GM21390 (cell line): ENCODE results near the gene ACSM5.

Experiments used
- ATAC-seq: cut with Tn5 transposase; IDR thresholded peaks from one replicate; pipeline ENCODE4 v1.9.1; 2021; ENCODE audit not compliant: unreplicated experiment

The ACSM5 gene

GRCh38 chr16:20409398-20410120 is at the start of gene ACSM5:
Gene ACSM5, plus strand, starts transcription at chr16:20409534. Its CDS starts 1,951 bp downstream, at chr16:20411485.
- peak; percentile 44 for ATAC-seq

DNA sequence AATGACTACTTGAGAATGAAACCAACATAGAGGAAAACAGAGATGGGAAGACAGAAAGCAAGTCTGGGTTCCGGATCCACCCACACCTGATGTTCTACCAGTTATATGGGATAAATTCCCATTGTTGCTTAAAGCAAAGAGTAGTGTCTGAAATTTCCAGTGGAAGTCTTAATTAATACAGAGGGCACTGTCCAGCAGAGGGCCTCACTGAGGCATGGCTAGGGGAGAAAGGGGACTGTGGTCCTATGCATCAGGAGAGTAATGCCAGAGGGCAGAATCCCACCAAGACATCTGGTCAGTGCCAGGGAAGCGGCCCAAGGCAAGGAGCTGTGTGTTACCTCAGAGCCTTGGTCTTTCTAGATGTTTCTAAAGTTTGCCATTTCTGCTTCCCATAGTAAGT is 49.3 kb upstream of the ACSM5 start:
- no peak for ATAC-seq

- ATAC-seq: no peak
Observed at GRCh38 chr16:20363191-20363590, 46.1 kb upstream of the ACSM5 start.

- ATAC-seq: no peak
Observed at GRCh38 chr16:20364051-20364450, 45.3 kb upstream of the ACSM5 start.

DNA sequence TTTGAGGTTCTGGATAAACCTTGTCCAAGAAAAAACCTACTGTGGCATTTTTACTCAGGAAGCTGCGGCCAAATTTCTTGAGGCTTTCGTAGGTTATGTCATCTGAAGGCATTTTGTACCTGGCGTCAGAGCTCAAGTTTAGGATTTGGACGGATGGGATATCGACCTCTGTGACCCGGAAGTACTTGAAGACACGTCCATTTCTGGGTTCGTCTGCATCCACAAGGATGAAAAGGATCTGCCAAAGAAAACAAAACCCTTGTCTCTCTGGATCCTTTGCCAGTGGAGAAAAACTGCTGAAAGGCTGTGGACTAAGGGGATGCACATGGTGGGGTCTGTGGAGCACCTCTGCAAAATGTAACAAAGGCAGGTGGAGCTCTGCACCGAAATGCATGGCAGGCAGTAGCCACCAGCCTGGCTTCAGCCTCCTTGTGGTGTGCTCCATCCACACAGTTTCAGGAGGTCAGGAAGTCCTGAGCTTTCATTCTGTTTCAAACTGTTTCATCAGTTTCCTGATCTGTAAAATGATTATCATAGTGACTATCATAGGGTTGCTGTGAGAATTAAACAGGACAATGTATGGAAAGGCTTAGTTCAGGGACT is 39.8 kb upstream of the ACSM5 start:
- ATAC-seq: no peak

- no peak for ATAC-seq
Observed at GRCh38 chr16:20372701-20373100, 36.6 kb upstream of the ACSM5 start.

- no peak for ATAC-seq
Observed at GRCh38 chr16:20377181-20377580, 32.2 kb upstream of the ACSM5 start.

DNA sequence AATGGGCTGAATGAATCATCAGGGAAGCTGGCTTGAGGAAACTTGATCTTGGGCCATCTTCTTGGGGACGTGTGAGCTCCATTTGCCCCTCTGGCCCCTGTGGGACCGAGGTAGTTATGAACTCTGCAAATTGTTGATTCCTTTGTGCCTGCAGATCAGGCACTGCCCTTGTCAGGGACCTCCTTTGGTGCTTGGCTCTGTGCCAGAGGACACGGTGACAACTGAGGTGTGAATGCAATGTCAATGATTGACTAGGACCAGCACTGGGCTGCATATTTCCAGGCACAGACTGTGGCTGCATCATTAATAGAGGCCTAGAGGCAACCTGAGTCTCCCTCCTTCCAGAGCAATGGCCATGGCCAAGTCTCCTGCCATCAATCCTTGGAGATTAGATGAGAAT is 28.6 kb upstream of the ACSM5 start:
- no peak for ATAC-seq

DNA sequence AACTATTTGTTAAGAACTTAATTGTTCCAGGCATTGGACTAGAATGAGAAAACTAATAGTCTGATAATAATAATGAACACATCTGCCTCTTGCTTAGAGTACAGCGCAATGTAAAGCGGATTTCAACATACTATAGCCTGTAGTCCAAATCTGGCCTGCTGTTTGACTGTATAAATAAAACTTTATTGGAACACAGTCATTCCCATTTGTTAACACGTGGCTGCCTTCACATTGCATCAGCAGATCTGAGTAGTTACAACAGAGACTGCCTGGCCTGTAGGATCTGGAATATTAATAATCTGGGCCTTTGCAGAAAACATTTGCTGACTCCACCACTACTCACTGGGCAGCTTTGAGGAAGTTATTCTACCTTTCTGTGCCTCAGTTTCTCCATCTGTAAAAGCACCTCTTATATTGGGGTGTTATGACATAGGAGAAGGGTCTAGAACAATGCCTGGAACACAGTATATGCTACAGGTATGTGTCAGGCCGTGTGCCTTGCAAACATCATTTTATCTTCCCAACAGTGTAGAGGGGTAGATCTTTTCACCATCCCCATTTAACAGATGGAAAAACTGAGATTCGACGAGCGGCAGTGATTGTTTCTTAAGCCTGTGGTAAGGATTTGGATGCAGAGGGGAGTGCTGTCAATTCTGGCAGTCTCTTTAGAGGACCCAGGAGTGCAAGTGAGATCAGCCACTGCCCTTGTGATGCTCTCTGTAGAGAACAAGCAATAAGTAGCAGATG is 27.0 kb upstream of the ACSM5 start:
- no peak for ATAC-seq

DNA sequence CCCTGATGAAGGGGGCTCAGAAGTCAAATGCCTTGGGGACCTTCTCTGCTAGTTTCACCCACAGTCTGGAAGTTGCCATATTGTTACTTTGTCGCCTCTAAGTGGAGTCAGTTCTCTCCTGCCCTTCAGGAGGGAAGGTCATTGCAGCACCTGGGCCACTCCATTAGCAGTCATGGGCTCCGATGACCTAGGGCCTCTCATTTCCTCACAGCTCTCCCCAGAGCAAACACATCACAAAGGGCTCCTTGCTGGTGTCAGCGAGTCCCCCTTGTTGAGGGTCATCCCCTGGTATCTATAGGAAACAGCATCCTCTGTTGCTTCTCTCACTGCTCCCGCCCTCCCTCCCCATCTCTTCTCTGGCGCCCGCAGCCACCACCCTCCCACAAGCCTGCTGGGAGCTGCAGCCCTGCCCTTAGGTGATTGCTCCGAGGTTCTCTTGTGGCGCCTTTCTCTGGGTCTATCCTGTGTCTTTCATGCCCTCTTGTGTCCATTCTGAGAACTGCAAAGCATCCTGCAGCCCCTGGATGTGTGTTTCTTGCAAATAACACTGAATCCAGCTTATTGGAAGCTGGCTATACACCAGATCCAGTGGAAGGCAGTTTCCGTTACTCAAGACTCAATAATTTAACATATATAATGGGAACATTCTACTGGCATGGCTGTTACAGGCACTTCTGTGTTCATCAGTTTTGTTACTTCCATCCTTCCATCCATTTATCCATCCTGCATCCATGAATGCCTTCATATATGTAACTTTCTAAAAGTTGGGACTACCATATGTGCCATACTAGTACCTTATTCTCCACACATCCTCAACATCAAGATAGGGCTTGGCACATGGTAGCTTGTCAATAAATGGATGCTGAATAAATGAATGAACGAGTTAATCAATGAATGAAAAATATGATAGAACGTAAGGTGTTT is 26.0 kb upstream of the ACSM5 start:
- ATAC-seq: no peak

GRCh38 chr16:20385844-20386832 is 23.2 kb upstream of the ACSM5 start:
- ATAC-seq: no peak

DNA sequence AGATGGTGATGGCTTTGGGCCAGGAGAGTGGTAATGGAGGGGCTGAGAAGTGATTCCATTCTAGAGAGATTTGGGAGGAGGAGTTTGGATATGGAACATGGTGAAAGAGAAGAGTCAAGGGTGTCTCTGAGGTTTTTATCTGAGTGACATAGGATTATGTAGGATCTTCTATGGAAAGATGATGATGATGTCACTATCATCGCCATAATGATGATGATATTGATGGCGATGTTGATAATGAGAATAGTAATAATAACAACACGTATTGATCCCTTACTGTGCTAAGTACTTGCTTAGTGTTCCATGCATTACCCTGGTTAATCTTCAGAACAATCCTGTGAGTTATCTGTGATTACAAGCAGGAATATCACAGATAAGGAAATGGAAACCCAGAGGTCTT is 21.4 kb upstream of the ACSM5 start:
- no peak for ATAC-seq

DNA sequence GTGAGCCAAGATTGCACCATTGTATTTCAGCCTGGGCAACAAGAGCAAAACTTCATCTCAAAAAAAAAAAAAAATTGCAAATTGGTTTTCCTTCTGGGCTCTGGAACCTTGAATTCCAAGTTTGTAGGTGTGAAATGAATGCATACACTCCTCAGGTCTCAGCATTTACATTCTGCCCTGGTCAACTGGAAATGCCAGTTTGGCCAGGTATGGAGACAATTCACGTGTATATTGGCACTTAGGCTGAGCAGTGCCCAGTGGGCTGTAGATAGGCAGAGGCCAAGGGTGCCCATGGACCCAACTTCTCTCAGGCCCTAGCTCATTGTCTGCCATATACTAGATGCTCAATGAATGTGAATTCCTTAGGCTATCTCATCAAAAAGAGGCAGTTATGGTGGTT is 20.5 kb upstream of the ACSM5 start:
- ATAC-seq: no peak

- ATAC-seq: no peak
Observed at GRCh38 chr16:20391045-20391444, 18.3 kb upstream of the ACSM5 start.

- ATAC-seq: no peak
Observed at GRCh38 chr16:20393801-20394577, 15.3 kb upstream of the ACSM5 start.

GRCh38 chr16:20395946-20396345 is 13.4 kb upstream of the ACSM5 start:
- ATAC-seq: no peak

DNA sequence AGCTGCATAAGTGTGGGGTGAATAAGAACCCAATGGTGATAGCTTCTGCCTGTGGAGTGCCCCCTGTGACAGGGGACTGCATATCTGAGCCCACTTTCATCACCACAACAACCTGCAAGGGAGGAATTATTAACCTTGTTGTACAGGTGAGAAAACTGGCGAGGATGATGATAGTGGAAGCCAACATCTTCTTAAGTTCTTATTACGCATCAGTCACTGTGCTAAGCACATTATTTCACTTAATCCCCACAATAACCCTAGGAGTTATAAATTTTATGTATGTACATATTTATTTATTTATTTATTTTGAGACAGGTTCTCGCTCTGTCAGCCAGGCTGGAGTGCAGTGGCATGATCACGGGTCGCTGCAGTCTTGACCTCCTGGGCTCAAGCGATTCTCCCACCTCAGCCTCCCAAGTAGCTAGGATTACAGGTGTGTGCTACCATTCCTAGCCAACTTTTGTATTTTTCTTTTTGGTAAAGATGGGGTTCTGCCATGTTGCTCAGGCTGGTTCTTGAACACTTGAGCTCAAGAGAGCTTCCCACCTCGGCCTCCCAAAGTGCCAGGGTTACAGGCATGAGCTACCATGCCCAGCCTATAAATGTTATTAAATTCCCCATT is 12.4 kb upstream of the ACSM5 start:
- no peak for ATAC-seq

GRCh38 chr16:20397468-20398074 is 11.8 kb upstream of the ACSM5 start:
- ATAC-seq: no peak
